HG03571 (cell line): ENCODE measurements around the gene ACOT7.

Experiments used
- ATAC-seq: cut with Tn5 transposase; IDR thresholded peaks from one replicate; pipeline ENCODE4 v1.9.1; 2021; ENCODE audit not compliant: unreplicated experiment

ACOT7 gene

GRCh38 chr1:6348511-6349191 is 44.9 kb downstream of the ACOT7 start:
- ATAC-seq: no peak

DNA sequence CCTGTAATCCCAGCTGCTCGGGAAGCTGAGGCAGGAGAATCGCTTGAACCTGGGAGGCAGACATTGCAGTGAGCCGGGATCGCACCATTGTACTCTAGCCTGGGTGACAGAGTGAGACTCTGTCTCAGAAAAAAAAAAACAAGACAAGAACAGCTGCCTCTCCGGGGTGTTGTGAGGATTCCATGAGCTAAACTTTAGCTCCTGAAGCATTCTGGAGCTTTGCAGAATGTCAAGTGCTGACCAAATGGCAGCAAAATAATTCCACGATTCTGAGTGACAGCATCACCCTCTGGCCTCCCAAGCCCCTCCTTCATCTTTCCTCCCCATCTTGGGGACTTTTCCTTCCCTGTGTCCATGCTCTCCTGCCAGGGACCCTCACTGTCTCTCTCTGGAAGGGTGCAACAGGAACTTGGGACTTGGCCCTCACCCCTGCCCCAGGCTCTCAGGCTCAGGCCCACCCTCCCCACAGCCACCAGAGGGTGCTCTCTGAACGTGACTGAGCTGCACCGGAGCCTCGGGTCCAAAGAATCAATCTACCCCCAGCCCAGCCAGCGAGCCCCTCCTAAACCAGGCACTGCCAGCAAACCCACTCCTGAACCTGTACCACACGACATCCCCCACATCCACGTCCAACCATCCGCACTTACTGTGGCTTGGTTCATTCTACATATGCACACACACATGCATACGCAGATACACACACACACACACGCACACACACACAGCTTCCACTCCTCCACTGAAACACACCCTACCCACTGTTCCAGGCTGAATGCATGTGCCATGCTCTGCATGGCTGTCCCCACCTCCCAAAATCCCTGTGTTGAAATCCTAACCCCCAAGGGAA is 45.7 kb downstream of the ACOT7 start:
- no peak for ATAC-seq

DNA sequence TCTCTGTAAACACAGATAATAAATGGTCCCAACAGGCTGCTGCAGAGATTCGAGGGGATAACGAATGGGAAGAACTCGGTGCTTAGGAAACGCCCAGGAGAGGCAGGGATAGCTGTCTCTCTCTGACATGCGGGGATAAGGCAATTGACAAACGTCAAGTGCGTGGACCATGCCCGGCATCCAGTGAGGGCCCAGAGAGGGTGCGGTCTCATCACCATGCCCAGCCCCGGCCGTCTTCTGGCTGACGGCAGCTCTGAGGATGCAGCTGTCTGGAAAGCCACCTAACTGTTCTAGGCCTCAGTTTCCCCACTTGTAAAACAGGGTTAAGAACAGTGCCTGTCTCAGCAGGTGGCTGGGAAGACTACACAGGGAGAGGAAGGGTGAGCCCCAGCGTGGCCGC is 48.1 kb downstream of the ACOT7 start:
- no peak for ATAC-seq

DNA sequence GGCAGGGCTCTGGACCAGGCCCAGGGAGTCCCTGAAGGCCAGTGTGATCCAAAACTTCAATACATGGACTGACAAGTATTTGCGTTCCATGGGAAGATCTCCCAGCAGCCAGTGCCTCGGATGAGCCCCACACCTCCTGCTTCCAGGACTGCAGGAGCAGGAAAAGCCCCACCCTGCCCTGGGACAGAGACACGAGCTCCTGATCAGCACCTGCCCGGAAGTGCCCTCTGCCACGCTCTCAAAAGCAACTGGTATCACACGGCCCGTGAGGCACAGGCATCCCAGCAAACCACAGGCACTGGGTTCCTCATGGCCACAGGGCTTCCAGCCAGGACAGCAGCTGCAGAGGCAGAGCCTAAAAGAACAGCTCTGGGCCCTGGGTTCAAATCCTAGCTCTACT is 48.6 kb downstream of the ACOT7 start:
- no peak for ATAC-seq

- no peak for ATAC-seq
Measured at GRCh38 chr1:6343506-6344405, 49.8 kb downstream of the ACOT7 start.

GRCh38 chr1:6342056-6342455 is 51.5 kb downstream of the ACOT7 start:
- no peak for ATAC-seq

DNA sequence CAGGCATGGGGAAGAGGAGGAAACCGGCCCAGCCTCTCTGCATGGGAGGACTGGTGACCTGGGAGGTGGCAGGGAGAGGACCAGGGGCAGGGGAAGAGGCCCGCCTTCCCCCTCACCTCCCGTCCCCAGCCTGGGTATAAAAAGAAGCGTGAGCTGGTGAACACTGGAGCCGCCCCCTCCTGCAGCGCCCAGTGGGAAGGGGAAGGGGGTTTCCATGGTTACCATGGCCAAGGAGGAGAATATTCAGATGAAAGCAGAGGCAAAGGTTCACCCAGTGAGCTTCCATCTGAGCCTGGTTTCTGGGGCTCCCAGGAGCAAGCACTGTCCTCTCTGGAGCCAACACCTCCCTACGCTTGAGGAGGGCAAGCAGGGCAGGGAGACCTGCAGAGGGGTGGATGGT is 54.9 kb downstream of the ACOT7 start:
- no peak for ATAC-seq

- ATAC-seq: no peak
Measured at GRCh38 chr1:6336776-6337622, 56.6 kb downstream of the ACOT7 start.

- ATAC-seq: no peak
Measured at GRCh38 chr1:6334261-6334993, 59.1 kb downstream of the ACOT7 start.

GRCh38 chr1:6332821-6333220 is 60.7 kb downstream of the ACOT7 start:
- ATAC-seq: no peak

GRCh38 chr1:6331543-6332273 is 61.9 kb downstream of the ACOT7 start:
- no peak for ATAC-seq

- no peak for ATAC-seq
Measured at GRCh38 chr1:6330410-6330911, 63.1 kb downstream of the ACOT7 start.

DNA sequence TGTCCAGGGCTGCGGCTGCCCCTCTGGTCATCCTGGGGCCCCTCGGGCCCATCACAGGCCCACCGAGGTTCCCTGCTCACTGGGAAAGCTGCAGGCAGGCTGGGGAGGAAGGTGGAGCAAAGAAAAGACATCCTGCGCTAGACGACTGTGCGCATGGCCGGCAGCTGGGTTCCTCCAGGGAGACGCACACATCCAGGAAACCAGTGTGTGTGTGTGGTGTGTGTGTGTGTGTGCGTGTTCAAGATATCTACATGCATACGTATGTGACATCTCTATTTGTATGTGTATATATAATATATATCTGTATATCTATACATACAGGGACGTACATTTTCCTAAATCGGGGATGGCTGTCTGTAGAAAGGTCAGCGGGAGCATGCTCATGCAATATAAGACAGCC is 63.7 kb downstream of the ACOT7 start:
- ATAC-seq: no peak

DNA sequence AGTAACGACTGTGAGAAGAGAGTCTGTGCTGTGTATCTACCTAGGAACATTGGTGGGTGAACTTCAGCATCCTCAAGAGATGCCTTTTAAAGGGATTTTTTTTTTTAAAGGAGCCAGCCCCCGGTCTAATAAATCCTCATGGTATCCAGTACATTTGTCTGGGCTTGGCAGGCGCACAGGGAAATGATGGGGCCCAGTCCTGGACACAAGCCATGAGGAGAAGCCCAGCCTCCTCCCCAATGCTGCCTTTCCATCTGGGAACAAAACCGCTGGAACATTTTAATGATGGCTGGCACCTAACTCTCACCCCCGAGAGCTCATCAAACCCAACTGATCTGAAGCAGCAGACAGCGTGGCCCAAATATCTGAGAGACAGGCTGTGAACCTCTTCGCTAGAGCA is 64.2 kb downstream of the ACOT7 start:
- no peak for ATAC-seq

DNA sequence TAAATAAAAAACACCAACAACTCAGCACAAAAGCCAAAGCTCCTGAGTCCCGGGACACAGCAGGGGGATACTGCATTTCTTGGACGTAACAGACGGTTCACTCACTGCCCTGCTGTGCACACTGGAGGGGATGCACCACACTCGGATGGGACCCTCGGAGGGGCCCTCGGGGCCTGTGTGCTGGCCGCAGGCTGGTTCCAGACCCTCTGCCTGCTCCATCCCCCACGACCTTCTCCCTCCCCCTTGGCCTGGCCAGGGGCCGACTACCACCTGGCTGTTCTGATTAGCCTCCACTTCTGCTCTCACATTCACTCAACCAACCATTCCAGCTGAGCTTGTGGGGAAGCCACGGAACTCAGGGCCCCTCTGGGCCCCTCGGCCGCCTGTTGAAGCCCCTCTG is 64.9 kb downstream of the ACOT7 start:
- no peak for ATAC-seq

DNA sequence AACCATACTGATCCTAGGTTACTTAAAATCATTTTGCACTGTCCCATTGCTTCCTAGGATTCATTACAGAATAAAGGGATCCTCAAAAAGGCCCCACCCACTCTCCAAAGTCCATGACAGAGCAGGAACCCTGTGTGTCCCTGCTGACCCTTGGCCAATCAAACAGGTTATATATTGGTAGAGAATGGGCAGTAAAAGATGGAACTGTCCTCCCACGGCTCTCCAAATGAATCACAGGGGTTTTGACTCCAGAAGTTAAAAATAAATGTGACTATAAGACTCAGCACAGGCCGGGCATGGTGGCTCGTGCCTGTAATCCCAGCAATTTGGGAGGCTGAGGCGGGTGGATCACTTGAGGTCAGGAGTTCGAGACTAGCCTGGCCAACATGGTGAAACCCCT is 65.5 kb downstream of the ACOT7 start:
- ATAC-seq: no peak

DNA sequence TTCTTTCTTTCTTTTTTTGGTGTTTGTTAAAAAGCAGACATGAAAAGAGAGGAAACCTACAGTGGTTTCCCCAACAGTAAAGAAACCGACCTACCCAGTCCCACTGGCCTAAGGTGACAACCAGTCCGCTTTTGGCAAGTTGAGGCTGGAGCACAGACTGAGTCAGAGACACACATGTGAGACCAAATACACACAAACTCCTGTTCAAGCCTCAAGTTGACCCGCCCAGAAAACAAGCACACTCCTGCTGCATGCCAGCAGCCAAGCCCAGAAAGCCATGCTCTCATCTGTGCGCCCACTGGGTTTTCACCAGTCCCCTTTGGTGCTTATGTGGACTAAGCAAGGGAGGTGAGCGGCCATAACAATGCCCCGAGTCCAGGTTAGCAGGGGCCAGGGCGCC is 68.1 kb downstream of the ACOT7 start:
- no peak for ATAC-seq

DNA sequence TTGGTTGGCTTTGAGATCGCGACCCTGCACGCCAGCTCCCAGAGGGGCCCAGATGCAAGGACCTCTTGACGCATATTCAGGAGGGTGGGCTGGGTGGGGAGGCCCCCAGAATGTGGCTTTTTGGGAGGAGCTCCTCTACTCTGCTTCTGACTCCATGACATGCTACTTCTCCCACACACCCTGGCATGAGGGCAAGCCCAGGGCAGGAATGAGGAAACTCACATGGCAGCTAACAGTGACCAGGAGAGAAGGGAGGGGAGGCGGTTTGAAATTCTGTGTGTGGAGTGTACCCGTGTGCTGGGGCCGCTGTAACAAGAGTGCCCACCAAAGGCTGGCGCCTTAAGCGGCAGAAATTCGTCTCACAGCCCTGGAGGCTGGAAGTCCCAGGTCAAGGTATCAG is 71.4 kb downstream of the ACOT7 start:
- no peak for ATAC-seq

DNA sequence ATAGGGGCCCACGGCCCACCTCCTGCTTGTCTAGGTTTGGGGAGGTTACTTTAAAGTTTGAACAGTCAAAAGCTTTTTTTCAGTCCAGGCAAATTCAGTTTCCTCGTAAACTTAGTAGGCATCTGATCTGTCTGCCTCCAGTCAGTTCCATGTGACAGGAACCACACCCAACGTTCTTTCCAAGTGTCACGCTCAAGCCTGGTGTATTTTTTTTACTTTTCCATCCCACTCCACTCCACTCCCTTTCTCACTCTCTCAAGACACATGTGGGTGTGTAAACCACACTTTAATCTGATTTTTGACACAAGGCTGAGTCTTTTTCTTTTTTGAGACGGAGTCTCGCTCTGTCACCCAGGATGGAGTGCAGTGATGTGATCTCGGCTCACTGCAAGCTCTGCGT is 72.4 kb downstream of the ACOT7 start:
- no peak for ATAC-seq
